Left lobe of liver (tissue), 2 donors: ENCODE results near the gene MATN4. TPM values are rescaled to one million over a fixed set of nuclear protein-coding genes. Genes with fewer than 3 reads are reported as not detected.
"Not testable (repeated sequence)": the region's sequence is repeated elsewhere in the genome, so short reads cannot be mapped to it uniquely, and the experiment has no call there.

Source experiments
- ATAC-seq: fragments of 200-7000 bp; cut with Tn5 transposase; one replicate; pipeline ENCODE4 v1.9.1; 2020; ENCODE audit warnings: mild to moderate bottlenecking, moderate library complexity
- DNase-seq: peaks from one replicate; pipeline ENCODE4 v3.0.0-alpha.2; 2020; ENCODE audit warnings: low spot score
- total RNA-seq: library from RNA; stranded (reverse); gene quantifications from one replicate; pipeline ENCODE4 v1.2.1, GENCODE V29; 2021
- donor health status: DM: no; HTN: no; CAD: no; lungs with moderate emphysema.
- donor health status: DM: no; HTN: yes; CAD: no.

Gene MATN4
- total RNA-seq, result not detected

GRCh38 chr20:45308117-45308778 lies at the start of gene MATN4:
Gene MATN4 (minus strand): TSS chr20:45308299. CDS start chr20:45305582, 2,717 bp downstream.
- DNase-seq (no peak), ATAC-seq (peak; percentile 84)

- ATAC-seq (no peak), DNase-seq (no peak)
These were observed 47.3 kb upstream of the MATN4 start for GRCh38 chr20:45355209-45356084.

- no peak for DNase-seq
- no peak for ATAC-seq
These were observed 46.5 kb upstream of the MATN4 start for GRCh38 chr20:45354423-45355208.

- ATAC-seq (no peak), DNase-seq (no peak)
These were observed 45.6 kb upstream of the MATN4 start for GRCh38 chr20:45353746-45354145.

GRCh38 chr20:45352729-45353128 lies 44.6 kb upstream of the MATN4 start:
- ATAC-seq, result no peak
- no peak for DNase-seq

- not testable (repeated sequence) for ATAC-seq, DNase-seq
These were observed 42.7 kb upstream of the MATN4 start for GRCh38 chr20:45350795-45351194.

- ATAC-seq (no peak), DNase-seq (no peak)
These were observed 42.1 kb upstream of the MATN4 start for GRCh38 chr20:45350217-45350616.

GRCh38 chr20:45347936-45348778 lies 40.1 kb upstream of the MATN4 start, which contains the start of gene SDC4:
Gene SDC4 (minus strand): TSS chr20:45348424. CDS start chr20:45348384, 40 bp downstream.
- DNase-seq, result peak; percentile 81
- ATAC-seq, result peak; percentile 73

GRCh38 chr20:45347297-45347935 lies 39.3 kb upstream of the MATN4 start:
- DNase-seq, result no peak
- ATAC-seq, result peak; percentile 27

- ATAC-seq (no peak), DNase-seq (no peak)
These were observed 38.8 kb upstream of the MATN4 start for GRCh38 chr20:45346851-45347250.

- DNase-seq, result no peak
- no peak for ATAC-seq
These were observed 38.2 kb upstream of the MATN4 start for GRCh38 chr20:45346291-45346718.

- peak; percentile 15 for ATAC-seq
- peak; percentile 68 for DNase-seq
These were observed 37.2 kb upstream of the MATN4 start for GRCh38 chr20:45345104-45345936.

- DNase-seq (no peak), ATAC-seq (peak; percentile 1)
These were observed 36.2 kb upstream of the MATN4 start for GRCh38 chr20:45344168-45344860.

GRCh38 chr20:45343532-45344167 lies 35.6 kb upstream of the MATN4 start:
- DNase-seq (peak; percentile 73), ATAC-seq (peak; percentile 22)

- ATAC-seq, result peak; percentile 29
- no peak for DNase-seq
These were observed 34.9 kb upstream of the MATN4 start for GRCh38 chr20:45342855-45343531.

GRCh38 chr20:45341939-45342854 lies 34.1 kb upstream of the MATN4 start:
- DNase-seq (peak; percentile 91), ATAC-seq (peak; percentile 39)
